ENCODE data around the gene SSBP4. TPM values are rescaled to one million over a fixed set of nuclear protein-coding genes. Genes with fewer than 3 reads are reported as not detected.

SSBP4 gene
- total and polyA plus RNA-seq, 12 donors: 17.6 to 51.6 (median 30.1) TPM

DNA sequence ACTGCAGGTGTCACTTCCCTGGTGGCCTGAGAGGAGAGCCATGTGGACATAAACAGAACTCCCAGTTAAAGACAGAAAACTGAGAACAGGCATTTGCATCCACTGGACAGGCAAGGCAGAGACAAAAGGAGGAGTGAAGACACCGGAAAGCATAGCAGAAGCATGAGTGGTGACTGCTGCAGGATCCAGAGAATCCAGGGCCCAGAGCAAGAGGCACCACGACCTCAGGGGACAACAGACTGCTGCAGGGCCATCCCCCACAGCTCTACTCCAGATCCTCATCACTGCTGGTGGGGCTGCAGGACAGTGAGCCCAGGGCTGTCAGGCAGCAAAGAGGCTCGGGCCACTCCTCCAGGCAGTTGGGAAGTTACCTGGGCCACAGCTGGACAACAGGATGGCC lies 33.2 kb downstream of the SSBP4 start:
- ATAC-seq (no peak), DNase-seq (no peak)
- intact Hi-C loops (cut with DNase I): loop anchor here in 6 of 10 donors (5.0 to 10.0 kb wide), 5 partner anchors 110 to 395 kb away; partner anchors contain the start of gene CRTC1 (in 1 of the 6)
- Histone ChIP-seq H3K4me1 (peaks cover 0 to 25% (median 16%) of the 10 kb centered on the region in 9 donors), H3K27me3 (no peaks in the 10 kb centered on the region), H3K4me3 (no peak overlapping the region), H3K27ac (no peak overlapping the region), H3K36me3 (peaks cover 0 to 98% (median 19%) of the 10 kb centered on the region in 9 donors), H3K9me3 (no peaks in the 10 kb centered on the region)
- WGBS, 2 donors: 77 to 79% methylated on average over 3 of the region's 3 CpGs
- no peak for TF ChIP-seq CTCF (IDR thresholded peaks at IDR 0.05)

- Histone ChIP-seq H3K36me3 (peaks cover 0 to 98% (median 16%) of the 10 kb centered on the region in 9 donors), H3K27ac (no peak overlapping the region), H3K27me3 (no peaks in the 10 kb centered on the region), H3K4me3 (no peak overlapping the region), H3K4me1 (peaks cover 0 to 34% (median 19%) of the 10 kb centered on the region in 9 donors), H3K9me3 (no peaks in the 10 kb centered on the region)
- 87 to 94% methylated on average over 10 of the region's 10 CpGs for WGBS, 2 donors
- ATAC-seq (no peak), DNase-seq (no peak)
- no peak for TF ChIP-seq CTCF (IDR thresholded peaks at IDR 0.05)
- intact Hi-C loops (cut with DNase I): loop anchor here in 6 of 10 donors (5.0 to 10.0 kb wide), 5 partner anchors 109 to 394 kb away; partner anchors contain the start of gene CRTC1 (in 1 of the 6)
These were observed 34.2 kb downstream of the SSBP4 start for GRCh38 chr19:18453269-18454024.

DNA sequence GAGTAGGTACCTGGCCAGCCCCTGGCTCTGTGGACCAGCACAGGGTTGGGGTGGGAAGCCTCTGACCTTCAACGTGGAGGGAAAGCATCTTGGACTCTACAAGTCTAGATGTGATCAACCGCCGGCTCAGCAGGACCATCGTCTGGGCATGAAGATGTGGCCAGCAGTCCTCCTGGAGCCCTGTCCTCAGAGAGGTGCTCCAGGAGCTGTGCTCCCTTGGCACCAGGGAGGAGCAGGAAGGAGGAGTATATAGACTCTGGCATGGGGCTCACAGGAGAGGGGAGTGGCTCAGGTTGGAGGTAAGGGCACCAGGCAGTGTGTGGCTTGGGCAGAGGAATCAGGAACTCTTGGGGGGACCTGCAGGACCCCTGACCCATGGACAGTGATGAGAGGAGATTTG lies 37.1 kb downstream of the SSBP4 start:
- WGBS, 2 donors: 91% methylated on average over 4 of the region's 4 CpGs
- no peak for TF ChIP-seq CTCF (IDR thresholded peaks at IDR 0.05)
- ATAC-seq (no peak), DNase-seq (no peak)
- H3K27ac ChIP-seq: peak overlapping the region in 2 of 10 donors; percentile 47 to 74
- no peaks in the 10 kb centered on the region for H3K9me3 ChIP-seq
- H3K4me1 ChIP-seq: peaks cover 9 to 46% (median 37%) of the 10 kb centered on the region in 9 donors
- H3K27me3 ChIP-seq: no peaks in the 10 kb centered on the region
- H3K4me3 ChIP-seq: no peak overlapping the region
- intact Hi-C loops (cut with DNase I): loop anchor here in 4 of 10 donors (10.0 kb wide), 3 partner anchors 219 to 389 kb away; partner anchors contain the start of gene CRTC1 (in 1 of the 4)
- peaks cover 0 to 98% (median 0%) of the 10 kb centered on the region in 9 donors for H3K36me3 ChIP-seq

- TF ChIP-seq CTCF (IDR thresholded peaks at IDR 0.05): no peak
- Histone ChIP-seq H3K4me3 (no peak overlapping the region), H3K27ac (peak overlapping the region in 6 of 10 donors; percentile 25 to 74 (median 47)), H3K4me1 (peaks cover 9 to 49% (median 40%) of the 10 kb centered on the region in 9 donors), H3K9me3 (no peaks in the 10 kb centered on the region), H3K36me3 (peaks cover 0 to 97% (median 0%) of the 10 kb centered on the region in 9 donors), H3K27me3 (no peaks in the 10 kb centered on the region)
- intact Hi-C loops (cut with DNase I): loop anchor here in 4 of 10 donors (10.0 kb wide), 3 partner anchors 218 to 388 kb away; partner anchors contain the start of gene CRTC1 (in 1 of the 4)
- DNase-seq (peak in 1 of 2 donors; percentile 68), ATAC-seq (peak in 5 of 8 donors; percentile 14 to 40 (median 32))
- WGBS, 2 donors: 40 to 58% methylated on average over 9 of the region's 9 CpGs
These were observed 37.8 kb downstream of the SSBP4 start for GRCh38 chr19:18456974-18457373.

Measured in heart right ventricle (tissue), 16 donors.